Thoracic aorta (tissue), 2 donors: ENCODE data around the gene GRIK4. TPM values are rescaled to one million over a fixed set of nuclear protein-coding genes. Genes with fewer than 3 reads are reported as not detected.

ENCODE experiments used
- ATAC-seq: fragments of 150-250 bp; one replicate; pipeline ENCODE4 v1.8.0; 2017; ENCODE audit warnings: low read depth; ENCODE audit not compliant: insufficient number of reproducible peaks, low FRiP score
- DNase-seq: peaks from one replicate; pipeline ENCODE4 v3.0.0-alpha.2; 2020; ENCODE audit warnings: low spot score
- H3K27ac ChIP-seq, 2 donors: fragments of 200-600 bp; sonication (generic); 1 replicate in 1 of 2; 2 replicates in 1 of 2; pipeline ENCODE4 v1.5.1; 2016; ENCODE audit warnings: mild to moderate bottlenecking in 2 of 2, moderate library complexity in 2 of 2
- H3K27me3 ChIP-seq: fragments of 200-600 bp; sonication (generic); replicated peaks from 2 replicates; pipeline ENCODE4 v1.6.0; 2016; ENCODE audit warnings: mild to moderate bottlenecking; ENCODE audit not compliant: insufficient read depth
- H3K36me3 ChIP-seq: fragments of 200-600 bp; sonication (generic); one replicate; pipeline ENCODE4 v1.5.1; 2016
- H3K4me1 ChIP-seq, 2 donors: fragments of 200-600 bp; sonication (generic); 1 replicate in 1 of 2; 2 replicates in 1 of 2; pipeline versions ENCODE4 v1.5.1 to v1.6.0; 2016; ENCODE audit warnings: low read depth in 2 of 2, mild to moderate bottlenecking in 1 of 2; ENCODE audit not compliant: control insufficient read depth in 1 of 2
- H3K4me3 ChIP-seq: fragments of 200-600 bp; sonication (generic); 2 replicates; pipeline ENCODE4 v1.5.1; 2016; ENCODE audit warnings: mild to moderate bottlenecking
- H3K9me3 ChIP-seq: fragments of 200-600 bp; sonication (generic); 2 replicates; pipeline ENCODE4 v1.5.1; 2016
- CTCF ChIP-seq: fragments of 200-600 bp; sonication (generic); IDR thresholded peaks from one replicate; pipeline ENCODE4 v1.5.1; 2019; ENCODE audit warnings: antibody characterized with exemption
- total RNA-seq, 2 donors: library from RNA; depleted of rRNA; stranded (reverse); fragments of >200 nt; gene quantifications; one replicate each; pipeline versions ENCODE4 v1.1.0 to v1.2.3, GENCODE V29; 2016

Gene GRIK4
- total RNA-seq, 2 donors from 2014 or later = not detected

DNA sequence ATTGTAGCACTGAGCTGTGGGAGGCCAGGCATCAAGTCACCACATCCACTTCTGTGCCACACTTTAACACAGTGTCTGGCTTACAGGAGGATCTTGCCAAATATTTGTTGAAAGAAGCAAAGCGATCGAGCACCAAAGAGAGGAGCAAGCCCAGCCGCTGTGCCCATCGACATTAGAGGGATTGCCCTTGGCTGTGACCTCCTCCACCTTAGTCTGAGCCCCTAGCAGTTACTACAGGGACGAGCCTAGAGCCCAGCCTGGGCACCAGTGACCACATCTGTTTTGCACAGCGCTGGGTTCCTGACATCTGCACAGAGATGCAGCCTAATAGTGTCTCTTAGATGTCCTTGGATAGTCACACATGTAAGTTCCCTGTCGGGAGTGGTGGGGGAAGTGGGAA is 17.7 kb downstream of the GRIK4 start:
- Histone ChIP-seq H3K4me1 (no peaks in the 10 kb centered on the region), H3K9me3 (no peaks in the 10 kb centered on the region), H3K27ac (no peak overlapping the region), H3K27me3 (no peaks in the 10 kb centered on the region), H3K4me3 (no peak overlapping the region), H3K36me3 (no peaks in the 10 kb centered on the region)
- no peak for TF ChIP-seq CTCF
- ATAC-seq (no peak), DNase-seq (no peak)

GRCh38 chr11:120529911-120530310 is 18.4 kb downstream of the GRIK4 start:
- H3K27me3 ChIP-seq = no peaks in the 10 kb centered on the region
- no peaks in the 10 kb centered on the region for H3K4me1 ChIP-seq
- H3K27ac ChIP-seq = no peak overlapping the region
- H3K9me3 ChIP-seq = no peaks in the 10 kb centered on the region
- H3K4me3 ChIP-seq = no peak overlapping the region
- H3K36me3 ChIP-seq = no peaks in the 10 kb centered on the region
- ATAC-seq (no peak), DNase-seq (no peak)
- TF ChIP-seq CTCF = no peak

- H3K4me3 ChIP-seq = no peak overlapping the region
These were observed 20.7 kb downstream of the GRIK4 start for GRCh38 chr11:120532082-120532831.

GRCh38 chr11:120532832-120533196 is 21.3 kb downstream of the GRIK4 start:
- Histone ChIP-seq H3K9me3 (no peaks in the 10 kb centered on the region), H3K4me1 (no peaks in the 10 kb centered on the region), H3K27me3 (no peaks in the 10 kb centered on the region), H3K36me3 (no peaks in the 10 kb centered on the region), H3K4me3 (no peak overlapping the region), H3K27ac (no peak overlapping the region)
- TF ChIP-seq CTCF = no peak
- no peak for ATAC-seq
- no peak for DNase-seq

More at GRCh38 chr11:120532082-120532831, 20.7 kb downstream of the GRIK4 start:
- H3K27ac ChIP-seq = no peak overlapping the region
- TF ChIP-seq CTCF = no peak
- ATAC-seq = no peak
- no peaks in the 10 kb centered on the region for H3K9me3 ChIP-seq
- no peaks in the 10 kb centered on the region for H3K27me3 ChIP-seq
- no peaks in the 10 kb centered on the region for H3K4me1 ChIP-seq
- H3K36me3 ChIP-seq = no peaks in the 10 kb centered on the region
- DNase-seq = no peak

- no peak for DNase-seq
- no peak overlapping the region for H3K4me3 ChIP-seq
- no peak for ATAC-seq
- no peaks in the 10 kb centered on the region for H3K4me1 ChIP-seq
- H3K36me3 ChIP-seq = no peaks in the 10 kb centered on the region
- no peaks in the 10 kb centered on the region for H3K27me3 ChIP-seq
- no peak overlapping the region for H3K27ac ChIP-seq
- no peak for TF ChIP-seq CTCF
- no peaks in the 10 kb centered on the region for H3K9me3 ChIP-seq
These were observed 24.7 kb downstream of the GRIK4 start for GRCh38 chr11:120536091-120536796.
